Measurements from ENCODE around the gene PAAF1.
"Not testable (repeated sequence)": the region's sequence is repeated elsewhere in the genome, so short reads cannot be mapped to it uniquely, and the experiment has no call there.

The PAAF1 gene

GRCh38 chr11:73876424-73877310 is at the start of gene PAAF1, which contains the start of gene COA4:
PAAF1 (plus strand) TSS chr11:73876999; CDS start chr11:73877022, 23 bp downstream.
COA4 (minus strand) TSS chr11:73876846; CDS start chr11:73873378, 3,468 bp downstream.
- DNase-seq, result peak; percentile 97

DNA sequence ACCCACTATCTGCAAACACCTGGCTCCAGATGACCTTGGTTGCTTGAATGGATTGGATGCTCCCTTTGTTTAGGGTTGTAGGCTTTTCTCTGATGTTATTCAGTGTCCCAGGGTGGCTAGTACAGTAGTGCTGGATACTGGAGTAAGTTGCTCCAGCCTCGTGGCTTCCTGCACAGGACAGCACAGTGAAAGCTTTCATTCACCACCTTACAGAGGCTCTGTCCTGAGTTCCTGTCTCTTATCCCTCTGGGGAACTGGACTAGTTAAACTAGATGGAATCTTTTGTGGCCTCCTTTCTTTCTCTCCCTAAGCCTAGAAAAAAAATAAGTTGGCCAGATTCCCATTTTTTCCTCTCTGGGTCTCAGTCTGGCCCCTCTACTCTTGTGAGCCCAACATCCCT is 46.5 kb upstream of the PAAF1 start:
- no peak for DNase-seq

- DNase-seq, result no peak
These were observed 43.7 kb upstream of the PAAF1 start for GRCh38 chr11:73833067-73833466.

DNA sequence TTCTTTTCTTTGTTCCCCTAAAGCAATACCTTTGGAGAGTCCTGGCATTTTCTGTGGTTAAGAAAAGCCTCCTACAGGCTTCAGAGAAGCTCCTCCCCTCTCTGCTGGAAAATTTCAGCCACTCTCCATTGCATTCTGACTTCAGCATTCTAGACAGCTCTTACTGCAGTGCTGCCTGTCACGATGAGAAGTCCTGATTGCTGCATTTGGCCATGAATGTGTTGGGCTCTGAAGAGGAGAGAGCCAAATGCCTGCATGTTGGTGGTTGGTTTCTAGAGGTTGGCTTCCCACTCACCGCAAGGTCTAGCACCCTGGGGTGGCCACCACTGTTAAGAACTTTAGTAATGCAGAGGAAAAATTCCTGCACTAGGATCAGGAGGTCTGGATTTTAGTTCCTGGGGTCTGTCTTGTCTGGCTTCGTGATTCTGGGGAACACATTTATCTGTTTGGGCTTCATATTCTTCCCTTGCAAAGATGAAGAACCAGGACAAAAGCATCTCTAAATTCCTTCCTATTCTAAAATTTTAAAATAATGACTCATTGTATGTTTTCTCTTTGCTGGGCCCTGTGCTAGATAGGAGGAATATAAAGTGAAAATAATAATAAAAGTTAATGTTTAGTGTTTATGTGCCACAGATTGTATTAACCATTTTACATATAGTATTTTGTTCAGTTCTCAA is 38.2 kb upstream of the PAAF1 start:
- no peak for DNase-seq

- no peak for DNase-seq
These were observed 37.7 kb upstream of the PAAF1 start for GRCh38 chr11:73839123-73839457.

DNA sequence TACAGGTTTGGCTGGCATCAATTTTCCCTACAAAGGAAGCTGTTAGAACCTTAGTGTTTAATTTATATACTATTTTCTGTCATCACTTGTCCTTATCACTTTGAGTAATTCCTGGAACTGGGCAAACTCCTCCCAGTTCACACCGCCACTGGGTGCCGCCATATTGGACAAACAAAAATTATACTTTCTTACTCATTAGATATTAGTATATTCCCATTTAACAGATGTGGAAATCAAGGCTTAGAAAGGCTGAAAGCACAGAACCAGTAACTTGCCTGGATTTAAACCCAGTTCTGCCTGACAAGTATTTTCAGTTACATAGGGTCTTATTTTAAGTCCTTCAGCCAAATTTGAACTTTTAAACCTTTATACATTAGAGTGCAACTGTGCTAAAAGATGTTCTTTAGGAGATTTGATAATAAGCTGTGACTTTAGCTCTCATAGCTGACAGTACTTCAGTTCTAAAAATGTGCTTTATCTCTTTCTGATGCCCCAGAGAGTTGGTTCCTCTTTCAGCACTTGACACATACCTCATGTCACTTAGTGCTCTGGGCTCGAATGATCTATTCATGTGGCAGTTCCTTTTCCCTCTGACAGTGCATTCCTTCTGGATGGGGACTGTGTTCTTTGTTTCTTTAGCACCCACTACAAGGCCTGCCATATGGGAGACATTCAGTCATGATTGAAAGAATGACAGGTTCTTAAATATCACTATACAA is 25.6 kb upstream of the PAAF1 start:
- no peak for DNase-seq

- no peak for DNase-seq
These were observed 24.8 kb upstream of the PAAF1 start for GRCh38 chr11:73852049-73852448.

DNA sequence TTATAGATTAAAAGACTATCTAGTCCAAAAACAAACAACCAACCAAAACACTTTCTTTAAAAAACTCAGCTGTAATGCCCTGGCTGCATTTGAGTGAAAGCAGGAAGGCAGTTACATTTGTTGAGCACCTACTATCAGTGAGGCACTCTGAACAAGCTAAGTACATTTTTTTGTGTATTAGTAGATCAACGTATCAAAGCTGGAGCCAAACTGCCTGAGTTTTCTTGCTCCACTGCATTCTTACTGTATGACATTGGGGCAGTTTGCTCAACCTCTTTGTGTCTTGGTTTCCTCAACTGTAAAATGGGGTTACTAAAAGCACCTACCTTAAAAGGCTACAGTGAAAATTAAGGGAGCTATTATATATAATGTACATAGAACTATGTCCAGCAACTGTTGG is 22.1 kb upstream of the PAAF1 start:
- no peak for DNase-seq

GRCh38 chr11:73856031-73856567 is 20.7 kb upstream of the PAAF1 start:
- DNase-seq, result no peak

DNA sequence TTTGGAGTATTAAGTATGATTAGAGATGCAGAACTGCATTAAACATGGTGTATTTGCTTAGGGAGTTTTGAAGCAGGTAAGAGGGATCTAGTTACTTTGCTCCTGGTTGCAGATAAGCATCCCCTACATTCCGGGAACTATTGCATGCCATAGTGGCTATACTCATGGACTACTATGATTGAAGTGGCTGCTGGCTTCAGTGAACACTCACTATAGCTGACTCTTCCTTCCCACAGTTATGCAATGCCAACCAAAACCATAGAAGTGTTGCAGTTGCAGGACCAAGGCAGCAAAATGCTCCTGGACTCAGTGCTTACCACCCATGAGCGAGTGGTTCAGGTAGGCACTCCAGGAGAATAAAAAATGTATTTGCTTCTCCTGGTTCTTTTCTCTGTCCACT is 17.1 kb upstream of the PAAF1 start:
- DNase-seq, result no peak

DNA sequence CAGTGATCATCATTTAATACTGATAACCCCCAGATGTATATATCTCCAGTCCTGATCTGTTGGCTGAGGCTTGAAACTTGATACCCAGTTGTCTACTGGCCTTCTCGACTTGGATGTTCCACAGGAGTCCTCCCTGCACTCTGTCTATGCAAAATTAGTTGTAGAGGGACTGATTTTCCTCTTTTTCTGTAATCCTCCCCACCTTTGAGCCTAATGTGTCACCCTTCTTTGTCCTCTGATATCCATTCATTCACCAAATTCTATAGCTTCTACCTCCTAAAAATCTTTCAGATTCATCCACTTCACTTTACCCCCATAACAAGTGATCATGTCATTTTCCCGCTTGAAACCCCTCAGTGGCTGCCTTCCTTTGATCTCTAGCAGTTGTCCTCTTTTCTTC is 16.6 kb upstream of the PAAF1 start:
- no peak for DNase-seq

- no peak for DNase-seq
These were observed 13.8 kb upstream of the PAAF1 start for GRCh38 chr11:73862986-73863385.

DNA sequence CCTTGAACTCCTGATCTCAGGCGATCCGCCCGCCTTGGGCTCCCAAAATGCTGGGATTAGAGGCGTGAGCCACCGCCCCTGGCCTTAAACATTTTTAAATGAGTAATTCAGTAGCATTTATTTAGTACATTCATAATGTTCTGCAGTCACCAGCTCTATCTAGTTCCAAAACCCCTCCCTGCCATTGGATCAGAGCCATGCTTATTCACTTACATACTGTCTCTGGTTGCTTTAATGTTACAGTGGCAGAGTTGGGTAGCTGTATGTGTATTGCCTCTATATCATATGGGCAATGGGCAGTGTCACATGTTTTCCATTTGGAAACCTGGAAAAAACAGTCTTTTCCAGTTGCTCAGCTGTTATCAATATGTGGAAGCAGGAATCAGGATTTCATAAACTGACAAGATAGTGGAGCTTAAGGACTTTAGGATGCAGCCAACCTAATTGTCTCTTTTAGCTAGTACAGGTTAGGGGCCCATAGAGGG is 10.7 kb upstream of the PAAF1 start:
- DNase-seq, result no peak

GRCh38 chr11:73866586-73866996 is 10.2 kb upstream of the PAAF1 start:
- DNase-seq, result no peak

DNA sequence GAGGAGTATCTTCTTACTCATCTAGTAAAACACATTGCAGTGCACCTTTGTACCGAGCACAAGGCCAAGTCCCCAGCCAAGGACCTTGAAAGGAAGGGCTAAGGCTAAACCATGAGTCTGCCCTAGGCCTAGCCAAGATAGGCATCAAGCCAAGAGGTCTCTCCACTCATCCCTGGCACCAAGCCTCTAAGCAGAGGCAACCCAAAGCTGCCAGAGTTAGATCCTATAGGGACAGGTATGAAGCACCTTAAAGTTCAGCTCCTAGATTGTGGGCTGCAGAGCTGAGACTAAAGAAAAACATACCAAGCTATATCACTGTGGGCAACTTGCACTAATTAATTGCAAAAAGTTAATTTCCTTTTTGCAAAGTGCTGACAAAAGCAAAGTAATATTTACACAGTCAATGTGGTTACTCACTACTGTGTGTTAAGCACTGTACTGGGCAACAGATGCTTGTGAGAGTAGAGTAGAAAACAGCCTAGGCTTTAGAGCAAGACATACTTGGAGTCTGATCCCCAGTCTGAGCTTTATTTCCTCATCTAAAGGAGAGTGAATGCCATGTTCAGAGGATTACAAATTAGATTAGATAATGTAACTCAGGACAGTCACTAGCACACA is 7.4 kb upstream of the PAAF1 start:
- no peak for DNase-seq

DNA sequence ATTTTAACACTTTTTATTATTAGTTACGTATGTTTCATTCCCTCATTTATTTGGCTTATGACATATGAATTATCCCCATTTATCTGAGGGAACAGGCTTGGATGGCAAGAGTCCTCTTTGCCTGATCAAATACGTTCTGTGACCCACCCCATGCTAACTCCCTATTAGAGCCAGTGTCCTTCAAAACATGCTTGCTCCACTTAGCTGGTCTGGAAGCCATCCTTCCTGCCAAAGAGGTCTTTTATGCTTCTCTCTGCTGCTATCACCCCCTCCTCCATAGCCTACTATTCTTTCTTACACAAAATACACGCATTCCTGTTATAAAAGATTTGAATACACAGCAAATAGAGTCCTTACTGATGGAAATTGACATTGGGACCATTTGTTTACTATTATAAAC is 6.5 kb upstream of the PAAF1 start:
- DNase-seq, result no peak

DNA sequence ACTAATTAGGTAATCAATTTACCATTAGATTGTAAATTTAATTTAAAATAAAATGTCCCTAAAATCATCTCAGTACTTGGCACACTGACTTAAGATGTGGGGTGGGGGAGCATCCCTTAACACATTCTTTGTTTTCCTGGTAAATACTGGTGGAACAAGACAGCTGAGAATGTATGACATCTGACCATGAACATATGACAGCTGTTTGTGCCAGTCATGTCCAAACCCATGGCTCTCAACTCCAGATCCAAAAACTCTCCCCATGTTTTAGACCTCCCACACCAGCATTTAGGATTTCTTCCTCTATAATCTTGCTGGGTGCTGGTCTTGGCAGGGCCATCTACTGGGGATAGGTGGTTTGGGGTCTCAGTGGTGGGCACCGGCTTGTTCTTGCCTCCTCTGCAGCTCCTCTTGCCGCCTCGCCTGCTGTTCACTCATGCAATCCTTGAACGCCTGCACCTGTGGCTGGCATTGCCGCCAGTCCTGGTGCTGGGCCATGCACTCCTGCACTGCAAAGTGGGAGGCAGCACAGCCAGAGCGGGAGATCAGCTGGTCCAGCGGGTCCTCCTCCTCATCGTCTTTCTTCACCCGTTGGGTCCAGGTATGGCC is 3.9 kb upstream of the PAAF1 start:
- DNase-seq, result no peak

GRCh38 chr11:73875380-73875779 is 1.4 kb upstream of the PAAF1 start:
- DNase-seq, result no peak

- DNase-seq, result peak; percentile 33
These were observed 959 bp upstream of the PAAF1 start for GRCh38 chr11:73875840-73876239.

GRCh38 chr11:73878771-73879170 is 2.0 kb downstream of the PAAF1 start:
- DNase-seq, result no peak

DNA sequence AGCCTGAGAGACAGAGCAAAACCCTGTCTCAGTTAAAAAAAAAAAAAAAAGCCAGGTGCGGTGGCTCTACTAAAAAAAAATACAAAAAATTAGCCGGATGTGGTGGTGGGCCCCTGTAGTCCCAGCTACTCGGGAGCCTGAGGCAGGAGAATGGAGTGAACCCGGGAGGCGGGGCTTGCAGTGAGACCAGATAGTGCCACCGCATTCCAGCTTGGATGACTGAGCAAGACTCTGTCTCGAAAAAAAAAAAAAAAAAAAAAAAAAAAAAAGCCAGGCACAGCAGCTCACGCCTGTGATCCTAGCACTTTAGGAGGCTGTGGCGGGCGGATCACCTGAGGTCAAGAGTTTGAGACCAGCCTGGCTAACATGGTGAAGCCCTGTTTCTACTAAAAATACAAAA is 3.6 kb downstream of the PAAF1 start:
- not testable (repeated sequence) for DNase-seq

DNA sequence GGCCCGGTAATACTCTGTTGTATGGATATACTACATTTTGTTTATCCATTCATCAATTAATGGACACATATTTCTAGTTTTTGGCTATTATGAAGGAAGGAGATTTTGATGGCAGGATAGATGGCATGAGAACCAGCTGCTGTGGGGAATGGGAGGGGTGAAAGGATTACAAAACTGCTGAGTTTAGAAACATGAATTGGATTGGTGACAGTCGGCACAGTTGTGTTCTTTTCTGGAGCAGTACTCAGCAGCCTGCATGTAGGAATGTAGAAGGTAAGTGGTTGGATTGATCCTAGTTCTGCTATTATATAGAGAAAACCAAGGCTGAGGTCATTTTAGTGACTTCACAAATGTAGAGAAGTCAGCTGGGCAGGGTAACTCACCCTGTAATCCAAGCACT is 7.1 kb downstream of the PAAF1 start:
- no peak for DNase-seq

All from NCI-H510A treated with DMSO at 0.1 percent for 48 hours (cell line).